Neural progenitor cell (in vitro differentiated cells): ENCODE data around the gene RBM47. TPM values are rescaled to one million over a fixed set of nuclear protein-coding genes. Genes with fewer than 3 reads are reported as not detected.

Source experiments
- DNase-seq: peaks from one replicate; pipeline ENCODE4 v3.0.0-alpha.2; 2016; ENCODE audit warnings: low spot score
- H2AFZ ChIP-seq: fragments of 200-600 bp; sonication (generic); replicated peaks from 2 replicates; pipeline ENCODE4 v1.6.1; 2016; ENCODE audit warnings: antibody characterized with exemption
- H3F3A ChIP-seq: fragments of 200-600 bp; sonication (generic); 2 replicates; pipeline ENCODE4 v1.6.1; 2016; ENCODE audit warnings: antibody characterized with exemption, low read depth
- H3K27ac ChIP-seq: fragments of 200-600 bp; sonication (generic); 2 replicates; pipeline ENCODE4 v1.5.1; 2016; ENCODE audit warnings: mild to moderate bottlenecking
- H3K27me3 ChIP-seq: fragments of 200-600 bp; sonication (generic); 2 replicates; pipeline ENCODE4 v1.6.1; 2016; ENCODE audit warnings: mild to moderate bottlenecking, moderate library complexity
- H3K36me3 ChIP-seq: fragments of 200-600 bp; sonication (generic); 2 replicates; pipeline ENCODE4 v1.5.1; 2016
- H3K4me1 ChIP-seq: fragments of 200-600 bp; sonication (generic); 2 replicates; pipeline ENCODE4 v1.6.1; 2016; ENCODE audit warnings: mixed run types
- H3K4me2 ChIP-seq: fragments of 200-600 bp; sonication (generic); 2 replicates; pipeline ENCODE4 v1.6.1; 2016
- H3K4me3 ChIP-seq: fragments of 200-600 bp; sonication (generic); 2 replicates; pipeline ENCODE4 v1.5.1; 2016
- H3K79me2 ChIP-seq: fragments of 200-600 bp; sonication (generic); 2 replicates; pipeline ENCODE4 v1.6.1; 2016; ENCODE audit warnings: low read depth
- H3K9ac ChIP-seq: fragments of 200-600 bp; sonication (generic); 2 replicates; pipeline ENCODE4 v1.6.1; 2016
- H3K9me3 ChIP-seq: fragments of 200-600 bp; sonication (generic); 2 replicates; pipeline ENCODE4 v1.5.1; 2016; ENCODE audit warnings: low read depth
- H4K20me1 ChIP-seq: fragments of 200-600 bp; sonication (generic); 2 replicates; pipeline ENCODE4 v1.6.1; 2016; ENCODE audit warnings: low read depth
- H3K27ac Mint-ChIP-seq: 3 replicates; pipeline ENCODE4 v1.8.0; 2021; ENCODE audit warnings: mixed read lengths
- H3K27me3 Mint-ChIP-seq: 2 replicates; pipeline ENCODE4 v1.8.0; 2022; ENCODE audit warnings: low read depth, mild to moderate bottlenecking, inconsistent platforms, moderate library complexity, mixed read lengths; ENCODE audit not compliant: insufficient read depth
- H3K36me3 Mint-ChIP-seq: 3 replicates; pipeline ENCODE4 v1.8.0; 2021; ENCODE audit warnings: mixed read lengths
- H3K4me1 Mint-ChIP-seq: 3 replicates; pipeline ENCODE4 v1.8.0; 2021; ENCODE audit warnings: mixed read lengths
- H3K4me3 Mint-ChIP-seq: 3 replicates; pipeline ENCODE4 v1.8.0; 2021; ENCODE audit warnings: mild to moderate bottlenecking, moderate library complexity, mixed read lengths
- H3K9me3 Mint-ChIP-seq: 3 replicates; pipeline ENCODE4 v1.8.0; 2020; ENCODE audit warnings: mixed read lengths
- EZH2 ChIP-seq: fragments of 200-600 bp; sonication (generic); IDR thresholded peaks from 2 replicates; pipeline ENCODE4 v1.6.1; 2017; ENCODE audit warnings: antibody characterized with exemption, mild to moderate bottlenecking, moderate library complexity
- EZH2phosphoT487 ChIP-seq: fragments of 200-600 bp; sonication (generic); IDR thresholded peaks from 2 replicates; pipeline ENCODE4 v1.6.1; 2017; ENCODE audit warnings: antibody characterized with exemption
- total RNA-seq: library from RNA; depleted of rRNA; stranded (reverse); fragments of >200 nt; gene quantifications from 2 replicates; pipeline ENCODE4 v1.2.3, GENCODE V29; 2015; ENCODE audit warnings: low replicate concordance
- TF ChIP-seq, protein P1 (sequence below): fragments of 200-600 bp; sonication (generic); IDR thresholded peaks from 2 replicates; pipeline ENCODE4 v1.5.1; 2017; ENCODE audit warnings: antibody characterized with exemption, mild to moderate bottlenecking

Gene RBM47
- total RNA-seq, 1 donor from 2014 or later: 2.9 TPM

DNA sequence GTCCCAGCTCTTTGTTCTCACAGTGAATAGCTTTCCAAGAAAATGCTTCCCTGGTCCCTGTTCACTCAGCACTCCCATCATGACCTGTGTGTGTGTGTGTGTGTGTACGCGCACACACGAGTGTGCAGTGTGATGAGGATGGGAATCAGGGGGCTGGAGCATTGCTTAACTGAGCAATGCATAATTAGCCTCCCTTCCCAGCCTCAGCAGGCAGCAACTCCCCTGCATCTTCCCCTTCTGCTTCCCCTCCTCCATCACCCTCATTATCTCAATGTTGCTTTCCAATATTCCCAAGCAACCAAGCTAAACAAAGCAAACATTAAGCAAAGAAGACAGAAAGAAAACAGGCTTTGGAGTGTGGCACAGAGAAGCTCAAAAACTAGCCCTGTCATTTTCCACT is 137.0 kb downstream of the RBM47 start:
- Mint-ChIP-seq H3K4me1 (peaks cover 9% of the 10 kb centered on the region), H3K9me3 (no peaks in the 10 kb centered on the region), H3K27me3 (peaks cover 3% of the 10 kb centered on the region), H3K36me3 (no peaks in the 10 kb centered on the region), H3K4me3 (no peak overlapping the region), H3K27ac (peak overlapping the region; percentile 50)
- Histone ChIP-seq H3K9ac (no peak overlapping the region), H2AFZ (peak overlapping the region; percentile 60), H3K4me1 (peaks cover 16% of the 10 kb centered on the region), H3K4me3 (no peak overlapping the region), H3K79me2 (no peaks in the 10 kb centered on the region), H4K20me1 (no peaks in the 10 kb centered on the region), H3K27me3 (no peaks in the 10 kb centered on the region), H3K27ac (no peak overlapping the region), H3K4me2 (no peak overlapping the region), H3K9me3 (no peaks in the 10 kb centered on the region), H3F3A (no peaks in the 10 kb centered on the region), H3K36me3 (no peaks in the 10 kb centered on the region)
- DNase-seq: no peak
- TF ChIP-seq EZH2: no peak

DNA sequence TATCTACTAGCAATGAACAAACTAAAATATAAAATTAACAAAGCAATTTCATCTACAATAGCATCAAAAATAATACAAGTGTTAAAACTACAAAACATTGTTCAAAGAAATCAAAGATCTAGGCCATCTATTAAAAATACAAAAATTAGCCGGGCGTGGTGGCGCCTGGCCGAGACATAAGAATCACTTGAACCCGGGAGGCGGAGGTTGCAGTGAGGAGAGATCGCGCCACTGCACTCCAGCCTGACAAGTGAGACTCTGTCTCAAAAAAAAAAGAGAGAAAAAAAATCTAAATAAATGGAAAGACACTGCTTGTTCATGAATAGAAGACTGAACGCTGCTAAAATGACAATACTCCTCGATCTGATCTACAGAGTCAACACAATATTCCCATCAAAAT is 139.2 kb downstream of the RBM47 start:
- Histone ChIP-seq H3K4me3 (no peak overlapping the region), H3F3A (no peaks in the 10 kb centered on the region), H3K27me3 (no peaks in the 10 kb centered on the region), H3K4me1 (peaks cover 10% of the 10 kb centered on the region), H2AFZ (no peak overlapping the region), H3K9me3 (no peaks in the 10 kb centered on the region), H3K27ac (no peak overlapping the region), H3K9ac (no peak overlapping the region), H3K36me3 (no peaks in the 10 kb centered on the region), H3K4me2 (no peak overlapping the region), H4K20me1 (no peaks in the 10 kb centered on the region), H3K79me2 (no peaks in the 10 kb centered on the region)
- H3K36me3 Mint-ChIP-seq: peaks cover 2% of the 10 kb centered on the region
- TF ChIP-seq EZH2 (no peak), EZH2phosphoT487 (no peak)
- TF ChIP-seq, protein P1, sequence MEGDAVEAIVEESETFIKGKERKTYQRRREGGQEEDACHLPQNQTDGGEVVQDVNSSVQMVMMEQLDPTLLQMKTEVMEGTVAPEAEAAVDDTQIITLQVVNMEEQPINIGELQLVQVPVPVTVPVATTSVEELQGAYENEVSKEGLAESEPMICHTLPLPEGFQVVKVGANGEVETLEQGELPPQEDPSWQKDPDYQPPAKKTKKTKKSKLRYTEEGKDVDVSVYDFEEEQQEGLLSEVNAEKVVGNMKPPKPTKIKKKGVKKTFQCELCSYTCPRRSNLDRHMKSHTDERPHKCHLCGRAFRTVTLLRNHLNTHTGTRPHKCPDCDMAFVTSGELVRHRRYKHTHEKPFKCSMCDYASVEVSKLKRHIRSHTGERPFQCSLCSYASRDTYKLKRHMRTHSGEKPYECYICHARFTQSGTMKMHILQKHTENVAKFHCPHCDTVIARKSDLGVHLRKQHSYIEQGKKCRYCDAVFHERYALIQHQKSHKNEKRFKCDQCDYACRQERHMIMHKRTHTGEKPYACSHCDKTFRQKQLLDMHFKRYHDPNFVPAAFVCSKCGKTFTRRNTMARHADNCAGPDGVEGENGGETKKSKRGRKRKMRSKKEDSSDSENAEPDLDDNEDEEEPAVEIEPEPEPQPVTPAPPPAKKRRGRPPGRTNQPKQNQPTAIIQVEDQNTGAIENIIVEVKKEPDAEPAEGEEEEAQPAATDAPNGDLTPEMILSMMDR: no peak
- no peak for DNase-seq
- H3K27me3 Mint-ChIP-seq: peaks cover 3% of the 10 kb centered on the region
- H3K4me3 Mint-ChIP-seq: no peak overlapping the region
- H3K27ac Mint-ChIP-seq: no peak overlapping the region
- H3K9me3 Mint-ChIP-seq: no peaks in the 10 kb centered on the region
- peaks cover 9% of the 10 kb centered on the region for H3K4me1 Mint-ChIP-seq

DNA sequence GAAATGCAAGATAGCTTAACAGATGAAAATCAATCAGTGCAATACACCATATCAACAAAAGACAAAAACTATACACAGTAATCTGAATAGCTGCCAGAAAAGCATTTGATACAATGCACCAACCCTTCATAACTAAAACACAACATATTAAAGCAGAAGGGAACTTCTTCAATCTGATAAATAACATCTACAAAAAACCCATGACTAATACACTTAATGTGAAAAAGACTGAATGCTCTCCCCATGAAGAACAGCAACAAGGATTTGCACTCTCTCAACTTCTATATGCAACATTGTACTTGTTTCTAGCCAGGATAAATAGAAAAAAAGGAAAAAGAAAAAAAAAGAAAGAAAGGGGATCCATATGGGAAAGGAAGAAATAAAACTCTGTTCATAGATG is 139.7 kb downstream of the RBM47 start:
- H3K27me3 ChIP-seq: no peaks in the 10 kb centered on the region
- Mint-ChIP-seq H3K27ac (no peak overlapping the region), H3K36me3 (peaks cover 2% of the 10 kb centered on the region), H3K4me1 (peaks cover 9% of the 10 kb centered on the region), H3K9me3 (no peaks in the 10 kb centered on the region), H3K27me3 (peaks cover 2% of the 10 kb centered on the region), H3K4me3 (no peak overlapping the region)
- no peak overlapping the region for H3K9ac ChIP-seq
- no peak overlapping the region for H3K4me3 ChIP-seq
- TF ChIP-seq EZH2phosphoT487 (no peak), EZH2 (no peak)
- TF ChIP-seq, protein P1: no peak
- H2AFZ ChIP-seq: no peak overlapping the region
- H3K9me3 ChIP-seq: no peaks in the 10 kb centered on the region
- H3K79me2 ChIP-seq: no peaks in the 10 kb centered on the region
- no peaks in the 10 kb centered on the region for H3K36me3 ChIP-seq
- H3K4me2 ChIP-seq: no peak overlapping the region
- no peaks in the 10 kb centered on the region for H3F3A ChIP-seq
- H3K4me1 ChIP-seq: peaks cover 9% of the 10 kb centered on the region
- no peaks in the 10 kb centered on the region for H4K20me1 ChIP-seq
- no peak overlapping the region for H3K27ac ChIP-seq
- no peak for DNase-seq

DNA sequence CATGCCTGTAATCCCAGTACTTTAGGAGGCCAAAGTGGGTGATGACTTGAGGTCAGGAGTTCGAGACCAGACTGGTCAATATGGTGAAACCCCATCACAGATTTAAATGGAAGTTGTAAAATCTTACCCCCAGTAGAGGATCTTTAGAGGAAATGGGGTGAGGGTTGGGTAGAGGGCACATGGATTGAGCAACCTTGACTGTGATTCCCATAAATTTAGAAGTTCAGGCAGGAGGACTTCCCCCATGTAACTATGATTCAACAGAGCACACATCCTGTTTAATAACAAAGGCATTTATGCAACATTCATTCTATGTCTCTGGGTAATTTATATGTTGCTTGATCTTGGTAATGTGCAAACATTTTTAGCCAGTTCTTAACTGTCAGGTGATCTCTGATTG is 143.1 kb downstream of the RBM47 start:
- Histone ChIP-seq H3K4me3 (no peak overlapping the region), H3K27ac (no peak overlapping the region), H3K79me2 (no peaks in the 10 kb centered on the region), H3K36me3 (no peaks in the 10 kb centered on the region), H3K9ac (no peak overlapping the region), H3K9me3 (no peaks in the 10 kb centered on the region), H3K4me1 (peaks cover 8% of the 10 kb centered on the region), H4K20me1 (no peaks in the 10 kb centered on the region), H3K27me3 (no peaks in the 10 kb centered on the region), H3F3A (peaks cover 6% of the 10 kb centered on the region), H3K4me2 (no peak overlapping the region), H2AFZ (no peak overlapping the region)
- TF ChIP-seq EZH2phosphoT487 (no peak), EZH2 (no peak)
- TF ChIP-seq, protein P1: no peak
- H3K27ac Mint-ChIP-seq: no peak overlapping the region
- H3K4me3 Mint-ChIP-seq: no peak overlapping the region
- H3K9me3 Mint-ChIP-seq: no peaks in the 10 kb centered on the region
- no peak for DNase-seq
- H3K27me3 Mint-ChIP-seq: peaks cover 2% of the 10 kb centered on the region
- no peaks in the 10 kb centered on the region for H3K4me1 Mint-ChIP-seq
- H3K36me3 Mint-ChIP-seq: peaks cover 2% of the 10 kb centered on the region
